Neural cell (in vitro differentiated cells): Measurements from ENCODE around the gene NUP98.
"Not testable (repeated sequence)": the region's sequence is repeated elsewhere in the genome, so short reads cannot be mapped to it uniquely, and the experiment has no call there.

Experiments
- EP300 ChIP-seq: fragments of 450-650 bp; conservative IDR thresholded peaks from 2 replicates; pipeline ENCODE4 v1.6.1; 2014; ENCODE audit warnings: antibody characterized with exemption, mild to moderate bottlenecking, moderate library complexity; ENCODE audit not compliant: poor library complexity, severe bottlenecking
- EZH2 ChIP-seq: fragments of 200-600, 300-800 bp; shearing (Covaris generic), sonication (generic); IDR thresholded peaks from 2 replicates; pipeline ENCODE4 v1.6.1; 2014; ENCODE audit warnings: antibody characterized with exemption, low read length, borderline replicate concordance, mild to moderate bottlenecking; ENCODE audit not compliant: insufficient read depth, poor library complexity, severe bottlenecking
- MXI1 ChIP-seq: fragments of 450-650 bp; conservative IDR thresholded peaks from 2 replicates; pipeline ENCODE4 v1.6.1; 2014; ENCODE audit warnings: antibody characterized with exemption, mild to moderate bottlenecking; ENCODE audit not compliant: poor library complexity, severe bottlenecking
- POLR2AphosphoS5 ChIP-seq: IDR thresholded peaks from 2 replicates; pipeline ENCODE4 v1.6.1; 2012
- RAD21 ChIP-seq: fragments of 450-650 bp; conservative IDR thresholded peaks from 2 replicates; pipeline ENCODE4 v1.6.1; 2014; ENCODE audit warnings: antibody characterized with exemption, mild to moderate bottlenecking, moderate library complexity
- SMC3 ChIP-seq: fragments of 450-650 bp; conservative IDR thresholded peaks from 2 replicates; pipeline ENCODE4 v1.6.1; 2014; ENCODE audit warnings: antibody characterized with exemption, mild to moderate bottlenecking, moderate library complexity; ENCODE audit not compliant: poor library complexity
- TAF1 ChIP-seq: IDR thresholded peaks from 2 replicates; pipeline ENCODE4 v1.6.1; 2012; ENCODE audit warnings: low read depth
- TF ChIP-seq, protein P1 (sequence below): fragments of 450-650 bp; IDR thresholded peaks from 2 replicates; pipeline ENCODE4 v1.5.1; 2014; ENCODE audit warnings: antibody characterized with exemption, mild to moderate bottlenecking, moderate library complexity; ENCODE audit not compliant: poor library complexity, severe bottlenecking

DNA sequence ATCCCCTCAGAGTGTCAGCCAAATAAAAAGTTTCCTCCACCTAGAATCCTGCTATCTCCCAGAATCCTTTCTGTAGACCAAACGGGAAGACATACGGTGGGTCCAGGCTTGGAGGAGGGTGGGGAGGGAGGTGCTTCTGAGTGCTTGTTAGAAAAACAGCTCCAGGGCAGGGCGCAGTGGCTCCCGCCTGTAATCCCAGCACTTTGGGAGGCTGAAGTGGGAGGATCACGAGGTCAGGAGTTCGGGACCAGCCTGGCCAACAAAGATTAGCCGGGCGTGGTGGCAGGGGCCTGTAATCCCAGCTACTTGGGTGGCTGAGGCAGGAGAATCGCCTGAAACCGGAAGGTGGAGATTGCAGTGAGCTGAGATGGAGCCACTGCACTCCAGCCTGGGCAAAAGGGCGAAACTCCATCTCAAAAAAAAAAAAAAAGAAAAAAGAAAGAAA is 154.2 kb downstream of the NUP98 start:
- TF ChIP-seq, protein P1, sequence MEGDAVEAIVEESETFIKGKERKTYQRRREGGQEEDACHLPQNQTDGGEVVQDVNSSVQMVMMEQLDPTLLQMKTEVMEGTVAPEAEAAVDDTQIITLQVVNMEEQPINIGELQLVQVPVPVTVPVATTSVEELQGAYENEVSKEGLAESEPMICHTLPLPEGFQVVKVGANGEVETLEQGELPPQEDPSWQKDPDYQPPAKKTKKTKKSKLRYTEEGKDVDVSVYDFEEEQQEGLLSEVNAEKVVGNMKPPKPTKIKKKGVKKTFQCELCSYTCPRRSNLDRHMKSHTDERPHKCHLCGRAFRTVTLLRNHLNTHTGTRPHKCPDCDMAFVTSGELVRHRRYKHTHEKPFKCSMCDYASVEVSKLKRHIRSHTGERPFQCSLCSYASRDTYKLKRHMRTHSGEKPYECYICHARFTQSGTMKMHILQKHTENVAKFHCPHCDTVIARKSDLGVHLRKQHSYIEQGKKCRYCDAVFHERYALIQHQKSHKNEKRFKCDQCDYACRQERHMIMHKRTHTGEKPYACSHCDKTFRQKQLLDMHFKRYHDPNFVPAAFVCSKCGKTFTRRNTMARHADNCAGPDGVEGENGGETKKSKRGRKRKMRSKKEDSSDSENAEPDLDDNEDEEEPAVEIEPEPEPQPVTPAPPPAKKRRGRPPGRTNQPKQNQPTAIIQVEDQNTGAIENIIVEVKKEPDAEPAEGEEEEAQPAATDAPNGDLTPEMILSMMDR: not testable (repeated sequence)
- TF ChIP-seq MXI1, EP300, EZH2, RAD21, TAF1, POLR2AphosphoS5, SMC3: not testable (repeated sequence)
